ENCODE results near the gene ZBTB46.
"Not testable (repeated sequence)": the region's sequence is repeated elsewhere in the genome, so short reads cannot be mapped to it uniquely, and the experiment has no call there.

DNA sequence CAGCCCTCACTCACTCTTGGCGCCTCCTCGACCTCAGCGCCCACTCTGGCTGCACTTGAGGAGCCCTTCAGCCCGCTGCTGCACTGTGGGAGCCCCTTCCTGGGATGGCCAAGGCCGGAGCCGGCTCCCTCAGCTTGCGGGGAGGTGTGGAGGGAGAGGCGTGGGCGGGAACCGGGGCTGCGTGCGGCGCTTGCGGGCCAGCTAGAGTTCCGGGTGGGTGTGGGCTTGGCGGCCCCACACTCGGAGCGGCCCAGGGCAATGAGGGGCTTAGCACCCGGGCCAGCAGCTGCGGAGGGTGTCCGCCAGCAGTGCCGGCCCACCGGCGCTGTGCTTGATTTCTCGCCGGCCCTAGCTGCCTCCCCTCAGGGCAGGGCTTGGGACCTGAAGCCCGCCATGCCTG lies 30.7 kb downstream of the ZBTB46 start:
- TF ChIP-seq, protein P1, sequence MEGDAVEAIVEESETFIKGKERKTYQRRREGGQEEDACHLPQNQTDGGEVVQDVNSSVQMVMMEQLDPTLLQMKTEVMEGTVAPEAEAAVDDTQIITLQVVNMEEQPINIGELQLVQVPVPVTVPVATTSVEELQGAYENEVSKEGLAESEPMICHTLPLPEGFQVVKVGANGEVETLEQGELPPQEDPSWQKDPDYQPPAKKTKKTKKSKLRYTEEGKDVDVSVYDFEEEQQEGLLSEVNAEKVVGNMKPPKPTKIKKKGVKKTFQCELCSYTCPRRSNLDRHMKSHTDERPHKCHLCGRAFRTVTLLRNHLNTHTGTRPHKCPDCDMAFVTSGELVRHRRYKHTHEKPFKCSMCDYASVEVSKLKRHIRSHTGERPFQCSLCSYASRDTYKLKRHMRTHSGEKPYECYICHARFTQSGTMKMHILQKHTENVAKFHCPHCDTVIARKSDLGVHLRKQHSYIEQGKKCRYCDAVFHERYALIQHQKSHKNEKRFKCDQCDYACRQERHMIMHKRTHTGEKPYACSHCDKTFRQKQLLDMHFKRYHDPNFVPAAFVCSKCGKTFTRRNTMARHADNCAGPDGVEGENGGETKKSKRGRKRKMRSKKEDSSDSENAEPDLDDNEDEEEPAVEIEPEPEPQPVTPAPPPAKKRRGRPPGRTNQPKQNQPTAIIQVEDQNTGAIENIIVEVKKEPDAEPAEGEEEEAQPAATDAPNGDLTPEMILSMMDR (IDR thresholded peaks at IDR 0.05), result not testable (repeated sequence)
- TF ChIP-seq POLR2A (IDR thresholded peaks at IDR 0.05), result not testable (repeated sequence)

Data from lower leg skin (tissue), 3 donors.